ENCODE data around the gene ARHGEF39. TPM values are rescaled to one million over a fixed set of nuclear protein-coding genes. Genes with fewer than 3 reads are reported as not detected.
A peak's percentile ranks its signal among the peaks of the same experiment; 100 is the strongest.

ARHGEF39 gene
- total RNA-seq, 2 donors from 2014 or later: 1.6 to 3.1 TPM

DNA sequence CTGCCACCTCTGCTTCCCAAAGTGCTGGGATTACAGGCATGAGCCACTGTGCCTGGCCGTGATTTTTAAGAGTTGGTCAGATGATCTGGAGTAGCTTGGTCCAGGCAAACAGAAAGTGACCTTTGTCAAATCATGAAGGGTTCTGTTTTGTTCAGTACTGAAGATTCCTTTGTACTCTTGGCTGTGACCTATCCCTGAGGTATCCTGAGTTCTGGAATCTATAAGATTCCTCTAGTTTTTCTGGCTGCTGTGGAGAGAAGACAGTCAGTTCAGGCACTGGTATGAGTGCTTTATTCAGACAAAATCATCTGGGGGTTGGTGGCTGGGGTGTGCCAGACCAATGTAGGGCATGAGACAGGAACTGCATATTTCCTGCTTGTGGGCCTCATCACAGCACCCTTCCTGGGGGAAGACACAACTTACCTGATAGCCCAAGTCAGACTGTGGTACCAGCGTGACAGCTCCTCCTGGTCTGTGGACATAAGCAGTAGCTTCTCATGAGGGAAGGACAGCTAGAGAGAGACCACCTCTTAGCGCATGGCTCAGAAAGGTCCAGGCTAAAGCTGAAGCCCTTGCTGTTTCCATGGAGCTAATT lies 3.1 kb downstream of the ARHGEF39 start:
- ATAC-seq: peak; percentile 55
- H3K36me3 Mint-ChIP-seq (ENCODE audit: low read depth): no peaks in the 10 kb centered on the region

DNA sequence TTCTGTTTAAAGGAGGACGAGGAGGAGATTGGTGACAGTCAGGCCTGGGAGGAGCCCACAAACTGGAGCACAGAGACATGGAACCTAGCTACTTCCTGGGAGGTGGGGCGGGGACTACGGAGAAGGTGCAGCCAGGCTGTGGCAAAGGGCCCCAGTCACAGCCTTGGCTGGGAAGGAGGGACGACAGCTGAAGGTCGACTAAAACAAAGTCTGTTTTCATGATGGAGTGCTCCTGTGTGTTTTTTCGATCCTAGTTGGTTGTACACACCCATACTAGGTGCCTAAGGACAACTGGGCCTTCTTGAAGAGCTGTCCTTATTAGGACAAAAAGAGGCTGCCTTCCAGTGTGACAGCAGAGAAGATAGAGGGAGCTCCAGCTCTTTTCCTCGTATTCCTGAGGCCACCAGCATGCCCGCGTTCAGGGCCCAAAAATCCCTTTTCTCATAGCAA lies 4.0 kb downstream of the ARHGEF39 start:
- Mint-ChIP-seq H3K4me3 (peak overlapping the region; percentile 84), H3K27ac (peak overlapping the region; percentile 98), H3K36me3 (ENCODE audit: low read depth) (no peaks in the 10 kb centered on the region), H3K4me1 (peaks cover 70% of the 10 kb centered on the region), H3K27me3 (no peaks in the 10 kb centered on the region)
- ATAC-seq (no peak), DNase-seq (no peak)
- H3K9me3 ChIP-seq (ENCODE audit: control insufficient read depth, low read length, poor library complexity, severe bottlenecking): no peaks in the 10 kb centered on the region

More for the DNA sequence above, 3.1 kb downstream of the ARHGEF39 start:
- peaks cover 65% of the 10 kb centered on the region for H3K4me1 Mint-ChIP-seq
- peak overlapping the region; percentile 89 for H3K4me3 Mint-ChIP-seq
- H3K9me3 ChIP-seq (ENCODE audit: control insufficient read depth, low read length, poor library complexity, severe bottlenecking): no peaks in the 10 kb centered on the region
- no peaks in the 10 kb centered on the region for H3K27me3 Mint-ChIP-seq
- H3K27ac Mint-ChIP-seq: peak overlapping the region; percentile 98
- peak; percentile 45 to 61 (median 59) for DNase-seq

DNA sequence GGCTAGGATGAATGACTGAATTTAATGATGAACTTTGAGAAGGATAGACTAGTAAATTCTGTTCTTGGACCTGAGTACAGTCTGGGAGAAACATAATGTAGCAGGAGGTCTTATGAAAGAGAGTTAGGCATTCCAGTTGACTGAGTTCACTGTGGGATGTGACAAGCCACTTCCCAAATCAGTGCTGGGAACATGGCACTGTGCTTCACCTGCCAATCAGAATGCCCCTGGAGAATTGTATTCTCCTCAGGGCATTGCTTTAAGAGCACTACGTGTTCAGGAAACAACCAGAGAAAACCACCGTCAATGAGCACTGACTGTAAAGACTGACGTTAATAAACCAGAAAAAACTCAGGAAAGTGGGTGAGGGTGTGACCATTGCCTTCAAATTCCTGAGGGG lies 5.7 kb downstream of the ARHGEF39 start:
- peak overlapping the region; percentile 84 for H3K4me3 Mint-ChIP-seq
- peaks cover 64% of the 10 kb centered on the region for H3K4me1 Mint-ChIP-seq
- H3K36me3 Mint-ChIP-seq (ENCODE audit: low read depth): no peaks in the 10 kb centered on the region
- no peak for ATAC-seq
- DNase-seq: no peak
- no peaks in the 10 kb centered on the region for H3K9me3 ChIP-seq (ENCODE audit: control insufficient read depth, low read length, poor library complexity, severe bottlenecking)
- H3K27ac Mint-ChIP-seq: peak overlapping the region; percentile 98
- H3K27me3 Mint-ChIP-seq: no peaks in the 10 kb centered on the region

DNA sequence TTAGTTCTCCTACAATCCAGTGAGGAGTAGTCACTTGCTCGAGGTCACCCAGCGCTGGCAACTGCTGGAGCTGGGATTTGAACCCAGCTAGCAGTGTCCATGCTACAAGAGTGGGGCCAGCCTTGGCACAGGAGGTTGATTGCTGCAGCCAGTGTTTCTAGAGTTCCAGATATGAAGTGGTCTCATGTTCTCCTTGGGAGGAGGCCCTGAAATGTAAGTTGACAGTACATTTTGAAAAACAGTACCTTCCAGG lies 6.1 kb downstream of the ARHGEF39 start:
- peaks cover 64% of the 10 kb centered on the region for H3K4me1 Mint-ChIP-seq
- H3K27ac Mint-ChIP-seq: peak overlapping the region; percentile 98
- H3K4me3 Mint-ChIP-seq: peak overlapping the region; percentile 84
- no peaks in the 10 kb centered on the region for H3K9me3 ChIP-seq (ENCODE audit: control insufficient read depth, low read length, poor library complexity, severe bottlenecking)
- H3K36me3 Mint-ChIP-seq (ENCODE audit: low read depth): no peaks in the 10 kb centered on the region
- no peak for ATAC-seq
- DNase-seq: no peak
- no peaks in the 10 kb centered on the region for H3K27me3 Mint-ChIP-seq

DNA sequence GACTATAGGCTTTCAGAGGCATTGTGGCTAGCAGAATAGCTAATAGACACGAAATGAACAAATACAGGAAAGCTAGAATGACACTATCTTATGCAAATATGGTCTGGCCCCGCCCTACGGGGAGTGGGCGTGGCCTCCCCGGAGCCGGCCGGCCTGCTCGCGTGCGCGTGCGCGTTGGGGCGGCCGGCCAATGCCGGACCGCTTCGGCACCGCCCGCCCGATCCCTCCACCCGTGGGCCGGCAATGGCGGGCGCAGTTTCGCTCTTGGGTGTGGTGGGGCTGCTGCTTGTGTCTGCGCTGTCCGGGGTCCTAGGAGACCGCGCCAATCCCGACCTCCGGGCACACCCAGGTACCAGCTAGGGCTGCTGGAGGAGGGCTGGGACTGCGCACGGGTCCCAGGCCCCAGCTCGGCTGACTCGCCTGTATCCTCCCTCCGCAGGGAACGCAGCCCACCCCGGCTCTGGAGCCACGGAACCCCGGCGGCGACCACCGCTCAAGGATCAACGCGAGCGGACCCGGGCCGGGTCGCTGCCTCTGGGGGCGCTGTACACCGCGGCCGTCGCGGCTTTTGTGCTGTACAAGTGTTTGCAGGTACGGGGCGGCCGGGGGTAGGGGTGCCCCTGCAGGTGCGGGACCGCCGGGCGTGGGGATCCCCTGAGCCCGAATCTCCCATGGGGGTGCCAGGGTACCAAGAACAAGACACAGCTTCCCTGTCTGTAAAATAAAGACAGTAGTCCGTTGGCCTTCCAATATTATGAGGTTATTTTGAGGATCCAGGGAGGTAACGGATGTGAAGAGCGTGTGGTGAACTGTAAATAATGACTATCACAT lies 6.6 kb downstream of the ARHGEF39 start, which contains the start of gene CCDC107:
TSS of gene CCDC107 (plus strand) at position 156 of the 831 bp plus-strand sequence. CDS start at position 244, 88 bp downstream.
- H3K36me3 Mint-ChIP-seq (ENCODE audit: low read depth): no peaks in the 10 kb centered on the region
- DNase-seq (peak; percentile 77 to 86 (median 81)), ATAC-seq (peak; percentile 68)
- no peaks in the 10 kb centered on the region for H3K27me3 Mint-ChIP-seq
- peak within 1 kb of the TSS; percentile 98 for H3K27ac Mint-ChIP-seq
- no peaks in the 10 kb centered on the region for H3K9me3 ChIP-seq (ENCODE audit: control insufficient read depth, low read length, poor library complexity, severe bottlenecking)
- H3K4me1 Mint-ChIP-seq: peaks cover 64% of the 10 kb centered on the region
- H3K4me3 Mint-ChIP-seq: peak within 1 kb of the TSS; percentile 84

DNA sequence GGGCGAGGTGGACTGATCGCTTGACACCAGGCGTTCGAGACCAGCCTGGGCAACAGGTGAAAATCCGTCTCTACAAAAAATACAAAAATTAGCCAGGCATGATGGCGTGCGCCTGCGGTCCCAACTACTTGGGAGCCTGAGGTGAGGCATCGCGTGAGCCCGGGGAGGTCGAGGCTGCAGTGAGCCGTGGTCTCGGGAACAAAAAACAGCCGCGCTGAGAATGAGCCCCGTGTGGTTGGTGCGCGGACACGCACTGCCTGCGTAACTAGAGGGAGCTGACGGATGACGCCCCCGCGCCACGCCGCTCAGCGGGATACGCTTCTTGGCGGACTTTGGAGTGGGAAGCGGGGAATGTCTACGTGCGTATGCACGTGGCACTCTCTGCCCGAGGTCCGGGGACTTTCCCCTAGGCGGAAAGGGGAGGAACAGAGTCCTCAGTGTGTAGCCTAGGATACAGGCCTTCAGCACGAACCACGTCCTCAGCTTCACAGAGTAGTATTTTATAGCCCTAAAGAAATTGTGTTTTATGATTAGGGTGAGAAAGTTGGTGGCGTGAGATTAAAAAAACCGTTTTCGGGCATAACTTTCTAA lies 7.4 kb downstream of the ARHGEF39 start, which contains the start of gene RMRP:
TSS of gene RMRP (minus strand) at position 474 of the 591 bp plus-strand sequence.
- ATAC-seq: peak; percentile 82
- H3K9me3 ChIP-seq (ENCODE audit: control insufficient read depth, low read length, poor library complexity, severe bottlenecking): no peaks in the 10 kb centered on the region
- DNase-seq: peak; percentile 64 to 84 (median 76)
- Mint-ChIP-seq H3K36me3 (ENCODE audit: low read depth) (no peaks in the 10 kb centered on the region), H3K4me3 (peak within 1 kb of the TSS; percentile 84), H3K27ac (peak within 1 kb of the TSS; percentile 98), H3K4me1 (peaks cover 58% of the 10 kb centered on the region), H3K27me3 (no peaks in the 10 kb centered on the region)

DNA sequence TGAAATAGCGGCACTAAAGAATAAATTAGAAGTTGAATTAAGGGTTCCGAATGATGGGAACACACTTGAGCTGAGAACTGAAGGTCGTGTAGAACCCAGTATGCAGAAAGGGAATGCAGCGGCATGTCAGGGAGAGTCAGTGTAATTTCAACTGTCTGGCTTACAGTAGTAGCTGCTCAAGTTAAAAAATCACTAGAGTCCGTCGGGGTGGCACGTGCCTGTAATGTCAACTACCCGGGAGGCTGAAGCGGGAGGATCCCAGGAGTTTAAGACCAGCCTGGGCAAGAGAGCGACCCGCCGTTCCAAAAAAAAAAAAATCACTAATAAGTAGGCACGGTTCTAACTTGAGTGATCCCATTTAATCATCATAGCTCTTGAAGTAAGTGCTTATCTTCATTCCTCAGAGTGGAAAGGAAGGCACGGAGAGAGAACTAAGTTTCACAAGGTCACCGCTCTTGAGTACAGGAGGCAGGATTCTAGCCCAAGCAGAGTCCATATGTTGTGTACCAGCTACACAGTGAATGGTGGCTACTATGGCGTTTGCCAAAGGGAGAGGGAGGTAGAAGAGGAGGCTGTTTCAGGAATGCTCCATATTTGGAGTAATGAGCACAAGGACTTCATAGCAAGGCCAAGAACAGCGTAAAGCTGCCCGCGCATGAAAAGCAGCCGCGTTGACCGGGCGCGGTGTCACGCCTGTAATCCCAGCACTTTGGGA lies 8.0 kb downstream of the ARHGEF39 start:
- peak overlapping the region; percentile 98 for H3K27ac Mint-ChIP-seq
- H3K4me1 Mint-ChIP-seq: peaks cover 52% of the 10 kb centered on the region
- no peaks in the 10 kb centered on the region for H3K36me3 Mint-ChIP-seq (ENCODE audit: low read depth)
- DNase-seq: no peak
- no peaks in the 10 kb centered on the region for H3K27me3 Mint-ChIP-seq
- no peaks in the 10 kb centered on the region for H3K9me3 ChIP-seq (ENCODE audit: control insufficient read depth, low read length, poor library complexity, severe bottlenecking)
- ATAC-seq: no peak
- peak overlapping the region; percentile 84 for H3K4me3 Mint-ChIP-seq

DNA sequence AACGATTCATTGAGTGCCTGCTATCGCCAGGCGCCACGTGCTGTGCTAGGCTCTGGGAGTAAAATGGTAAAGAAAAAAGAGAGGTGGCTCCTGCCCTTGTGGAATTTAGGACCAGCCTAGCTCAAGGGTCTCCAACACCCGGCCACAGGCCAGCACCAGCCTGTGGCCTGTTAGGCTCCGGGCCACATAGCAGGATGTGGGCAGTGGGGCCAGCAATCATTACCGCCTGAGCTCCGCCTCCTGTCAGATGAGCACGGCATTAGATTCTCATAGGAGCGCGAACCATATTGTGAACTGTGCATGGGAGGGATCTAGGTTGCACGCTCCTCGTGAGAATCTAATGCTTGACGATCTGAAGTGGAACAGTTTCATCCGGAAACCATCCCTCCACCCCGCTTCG lies 8.6 kb downstream of the ARHGEF39 start:
- Mint-ChIP-seq H3K4me3 (peak overlapping the region; percentile 84), H3K4me1 (peaks cover 52% of the 10 kb centered on the region), H3K27me3 (no peaks in the 10 kb centered on the region), H3K27ac (peak overlapping the region; percentile 98), H3K36me3 (ENCODE audit: low read depth) (no peaks in the 10 kb centered on the region)
- DNase-seq (no peak), ATAC-seq (no peak)
- no peaks in the 10 kb centered on the region for H3K9me3 ChIP-seq (ENCODE audit: control insufficient read depth, low read length, poor library complexity, severe bottlenecking)

DNA sequence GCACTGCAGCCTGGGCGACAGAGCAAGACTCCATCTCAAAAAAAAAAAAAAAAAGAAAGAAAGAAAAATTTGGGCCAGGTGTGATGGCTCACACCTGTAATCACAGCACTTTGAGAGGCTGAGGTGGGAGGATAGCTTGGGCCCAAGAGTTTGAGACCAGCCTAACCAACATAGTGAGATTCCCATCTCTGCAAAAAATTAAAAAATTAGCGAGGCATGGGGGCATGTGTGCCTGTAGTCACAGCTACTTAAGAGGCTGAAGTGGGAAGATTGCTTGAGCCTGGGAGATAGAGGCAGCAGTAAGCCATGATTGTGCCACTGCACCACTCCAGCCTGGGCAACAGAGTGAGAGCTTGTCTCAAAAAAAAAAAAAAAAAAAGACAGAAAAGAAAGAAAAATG lies 11.4 kb downstream of the ARHGEF39 start:
- Mint-ChIP-seq H3K36me3 (ENCODE audit: low read depth) (peaks cover 1% of the 10 kb centered on the region), H3K4me3 (no peak overlapping the region), H3K4me1 (peaks cover 46% of the 10 kb centered on the region), H3K27me3 (no peaks in the 10 kb centered on the region), H3K27ac (peak overlapping the region; percentile 73)
- ATAC-seq: no peak
- no peak for DNase-seq
- no peaks in the 10 kb centered on the region for H3K9me3 ChIP-seq (ENCODE audit: control insufficient read depth, low read length, poor library complexity, severe bottlenecking)

DNA sequence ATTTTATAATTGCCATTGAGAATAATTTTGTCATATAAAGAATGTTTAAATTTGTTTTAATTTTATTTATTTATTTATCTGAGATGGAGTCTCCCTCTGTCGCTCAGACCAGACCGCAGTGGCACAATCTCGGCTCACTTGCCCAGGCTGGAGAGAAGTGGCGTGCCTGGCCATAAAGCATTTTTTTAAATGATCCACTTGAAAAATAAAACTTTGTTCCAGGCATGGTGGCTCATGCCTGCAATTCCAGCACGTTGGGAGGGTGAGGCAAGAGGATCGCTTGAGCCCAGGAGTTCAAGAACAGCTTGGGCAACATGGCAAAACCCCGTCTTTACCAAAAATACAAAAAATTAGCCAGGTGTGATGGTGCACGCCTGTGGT lies 12.2 kb downstream of the ARHGEF39 start:
- Mint-ChIP-seq H3K4me3 (no peak overlapping the region), H3K36me3 (ENCODE audit: low read depth) (peaks cover 4% of the 10 kb centered on the region), H3K27ac (peak overlapping the region; percentile 73), H3K4me1 (peaks cover 52% of the 10 kb centered on the region), H3K27me3 (no peaks in the 10 kb centered on the region)
- DNase-seq (no peak), ATAC-seq (no peak)
- no peaks in the 10 kb centered on the region for H3K9me3 ChIP-seq (ENCODE audit: control insufficient read depth, low read length, poor library complexity, severe bottlenecking)

DNA sequence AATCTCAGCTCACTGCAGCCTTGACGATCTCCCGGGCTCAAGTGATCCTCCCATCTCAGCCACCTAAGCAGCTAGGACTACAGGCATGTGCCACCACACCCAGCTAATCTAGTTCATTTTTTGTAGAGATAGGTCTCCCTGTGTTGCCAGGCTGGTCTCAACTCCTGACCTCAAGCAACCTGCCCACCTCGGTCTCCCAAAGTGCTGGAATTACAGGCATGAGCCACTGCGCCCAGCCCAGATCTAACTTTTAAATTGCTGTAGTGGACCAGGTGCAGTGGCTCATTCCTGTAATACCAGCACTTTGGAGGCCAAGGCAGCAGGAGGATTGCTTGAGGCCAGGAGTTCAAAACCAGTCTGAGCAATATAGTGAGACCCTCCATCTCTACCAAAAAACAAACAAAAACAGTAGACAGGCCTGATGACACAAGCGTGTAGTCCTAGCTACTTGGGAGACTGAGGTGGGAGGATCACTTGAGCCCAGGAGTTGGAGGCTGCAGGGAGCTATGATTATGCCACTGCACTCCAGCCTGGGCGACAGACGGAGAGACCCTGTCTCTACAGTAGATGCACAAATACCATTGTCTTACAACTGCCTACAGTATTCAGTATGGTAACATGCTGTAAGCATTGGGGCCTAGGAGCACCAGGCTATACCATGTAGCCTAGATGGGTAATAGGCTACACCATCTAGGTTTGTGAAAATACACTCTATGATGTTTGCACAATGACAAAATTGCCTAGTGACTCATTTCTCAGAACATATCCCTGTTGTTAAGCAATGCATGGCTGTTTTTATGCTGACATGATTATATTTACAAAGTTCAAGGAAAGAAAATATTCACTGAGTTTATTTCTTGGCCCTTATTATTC lies 12.8 kb downstream of the ARHGEF39 start:
- H3K27ac Mint-ChIP-seq: peak overlapping the region; percentile 98

More for the DNA sequence above, 12.8 kb downstream of the ARHGEF39 start:
- Mint-ChIP-seq H3K36me3 (ENCODE audit: low read depth) (peaks cover 4% of the 10 kb centered on the region), H3K4me3 (peak overlapping the region; percentile 61), H3K27me3 (no peaks in the 10 kb centered on the region), H3K4me1 (peaks cover 52% of the 10 kb centered on the region)
- DNase-seq: no peak
- no peak for ATAC-seq
- H3K9me3 ChIP-seq (ENCODE audit: control insufficient read depth, low read length, poor library complexity, severe bottlenecking): no peaks in the 10 kb centered on the region
